GM18873 (cell line): ENCODE measurements around the gene ZC3H13.

Experiments
- ATAC-seq: cut with Tn5 transposase; IDR thresholded peaks from one replicate; pipeline ENCODE4 v1.9.1; 2021; ENCODE audit warnings: mild to moderate bottlenecking, moderate library complexity, moderate number of reproducible peaks; ENCODE audit not compliant: unreplicated experiment, low FRiP score

Gene ZC3H13

GRCh38 chr13:45950386-45951000 lies 102.1 kb downstream of the ZC3H13 start:
- ATAC-seq, result no peak

GRCh38 chr13:45949161-45949560 lies 103.4 kb downstream of the ZC3H13 start:
- ATAC-seq, result no peak

- no peak for ATAC-seq
Measured at GRCh38 chr13:45943965-45944364, 108.6 kb downstream of the ZC3H13 start.

- ATAC-seq, result no peak
Measured at GRCh38 chr13:45943120-45943519, 109.4 kb downstream of the ZC3H13 start.

- ATAC-seq, result no peak
Measured at GRCh38 chr13:45941261-45941660, 111.3 kb downstream of the ZC3H13 start.

- no peak for ATAC-seq
Measured at GRCh38 chr13:45940061-45940460, 112.5 kb downstream of the ZC3H13 start.

- ATAC-seq, result no peak
Measured at GRCh38 chr13:45936621-45937020, 115.9 kb downstream of the ZC3H13 start.

- ATAC-seq, result no peak
Measured at GRCh38 chr13:45934283-45934682, 118.3 kb downstream of the ZC3H13 start.

GRCh38 chr13:45933203-45933908 lies 119.2 kb downstream of the ZC3H13 start:
- no peak for ATAC-seq

- no peak for ATAC-seq
Measured at GRCh38 chr13:45932676-45933075, 119.9 kb downstream of the ZC3H13 start.

GRCh38 chr13:45932172-45932571 lies 120.4 kb downstream of the ZC3H13 start:
- ATAC-seq, result no peak

- no peak for ATAC-seq
Measured at GRCh38 chr13:45931211-45931610, 121.3 kb downstream of the ZC3H13 start.

GRCh38 chr13:45930177-45930576 lies 122.4 kb downstream of the ZC3H13 start:
- no peak for ATAC-seq

GRCh38 chr13:45928843-45929242 lies 123.7 kb downstream of the ZC3H13 start:
- ATAC-seq, result no peak

GRCh38 chr13:45928176-45928575 lies 124.4 kb downstream of the ZC3H13 start:
- ATAC-seq, result no peak

- no peak for ATAC-seq
Measured at GRCh38 chr13:45926741-45927140, 125.8 kb downstream of the ZC3H13 start.

GRCh38 chr13:45925151-45925550 lies 127.4 kb downstream of the ZC3H13 start:
- ATAC-seq, result no peak

- ATAC-seq, result no peak
Measured at GRCh38 chr13:45921162-45921736, 131.3 kb downstream of the ZC3H13 start.

- no peak for ATAC-seq
Measured at GRCh38 chr13:45918597-45918996, 133.9 kb downstream of the ZC3H13 start.

- ATAC-seq, result no peak
Measured at GRCh38 chr13:45917019-45917418, 135.5 kb downstream of the ZC3H13 start.

- no peak for ATAC-seq
Measured at GRCh38 chr13:45915686-45916439, 136.7 kb downstream of the ZC3H13 start.
